GM18517 (cell line): Measurements from ENCODE around the gene RALGAPA2.

Experiments
- ATAC-seq: cut with Tn5 transposase; IDR thresholded peaks from one replicate; pipeline ENCODE4 v1.9.1; 2021; ENCODE audit warnings: mild to moderate bottlenecking, moderate library complexity; ENCODE audit not compliant: unreplicated experiment

Gene RALGAPA2

DNA sequence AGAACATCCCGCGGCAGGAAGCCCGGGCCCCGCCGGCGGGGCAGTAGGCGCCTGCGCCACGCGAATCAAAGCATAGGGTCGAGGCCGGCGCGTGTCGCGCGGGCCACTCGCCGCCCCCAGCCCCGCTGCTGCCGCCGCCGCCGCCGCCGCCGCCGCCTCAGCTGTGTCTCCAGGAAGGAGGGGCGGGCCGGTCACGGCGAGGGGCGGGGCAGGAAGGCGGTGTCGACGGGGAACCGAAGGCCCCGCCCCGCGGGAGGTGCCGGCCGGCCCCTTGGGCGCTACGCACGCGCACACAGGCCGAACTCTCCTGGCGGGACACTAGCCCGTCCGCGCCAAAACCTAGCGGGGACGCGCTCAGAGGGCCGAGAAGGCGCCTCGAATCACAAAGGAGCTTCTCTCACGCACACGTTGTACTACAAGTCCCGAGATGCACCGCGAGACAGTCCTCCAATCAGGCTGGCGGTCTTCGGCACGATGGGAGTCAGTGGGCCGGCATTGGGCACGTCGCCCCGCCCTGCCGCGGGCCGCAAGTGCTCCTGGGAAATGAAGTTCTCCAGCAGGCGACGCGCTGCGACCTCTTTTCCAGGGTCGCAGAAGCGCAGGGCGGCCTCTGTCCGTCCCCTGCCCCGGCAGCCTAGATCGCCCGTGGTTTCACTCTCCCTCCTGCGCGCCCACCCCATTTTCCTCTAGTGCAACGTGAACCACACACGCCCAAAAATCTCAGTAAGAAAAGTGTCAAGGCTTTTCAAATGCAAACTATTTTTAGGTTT lies at the start of gene RALGAPA2:
Gene RALGAPA2, minus strand, starts transcription at position 171 of the 770 bp plus-strand sequence. Its CDS starts 164 bp downstream, at position 7.
- ATAC-seq = peak; percentile 98

DNA sequence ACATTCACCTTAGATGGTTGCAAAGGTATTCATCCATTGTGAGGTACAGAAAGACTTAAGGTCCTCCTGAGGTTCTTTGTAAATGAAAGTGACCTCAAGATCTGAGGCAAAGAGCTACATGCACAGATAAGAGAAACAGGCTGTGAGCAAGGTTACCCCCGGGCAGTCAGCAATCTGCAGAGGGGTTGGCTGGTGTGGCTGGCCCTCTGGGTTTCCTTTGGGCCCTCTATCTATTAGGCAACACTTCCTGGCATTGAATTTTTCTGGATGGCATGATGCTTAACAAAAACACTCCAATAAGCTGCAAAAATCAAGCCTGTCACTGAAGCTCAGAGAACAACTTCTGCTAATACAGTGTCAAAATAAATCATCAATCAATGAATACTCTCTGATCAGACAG lies 48.9 kb upstream of the RALGAPA2 start:
- ATAC-seq = no peak

DNA sequence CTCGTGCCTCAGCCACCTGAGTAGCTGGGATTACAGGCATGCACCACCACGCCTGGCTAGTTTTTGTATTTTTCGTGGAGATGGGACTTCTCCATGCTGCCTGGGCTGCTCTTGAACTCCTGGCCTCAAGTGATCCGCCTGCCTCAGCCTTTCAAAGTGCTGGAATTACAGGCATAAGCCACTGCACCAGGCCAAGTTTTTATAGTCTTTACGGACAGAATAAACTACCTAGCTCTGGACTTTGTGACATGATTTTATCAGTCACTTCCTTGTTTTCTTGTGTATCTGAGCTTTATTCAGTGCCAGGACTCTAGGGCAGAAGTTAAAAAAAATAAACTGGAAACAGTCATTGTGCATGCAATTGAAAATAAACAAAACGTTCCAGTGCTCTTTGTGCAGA lies 46.7 kb upstream of the RALGAPA2 start:
- no peak for ATAC-seq

DNA sequence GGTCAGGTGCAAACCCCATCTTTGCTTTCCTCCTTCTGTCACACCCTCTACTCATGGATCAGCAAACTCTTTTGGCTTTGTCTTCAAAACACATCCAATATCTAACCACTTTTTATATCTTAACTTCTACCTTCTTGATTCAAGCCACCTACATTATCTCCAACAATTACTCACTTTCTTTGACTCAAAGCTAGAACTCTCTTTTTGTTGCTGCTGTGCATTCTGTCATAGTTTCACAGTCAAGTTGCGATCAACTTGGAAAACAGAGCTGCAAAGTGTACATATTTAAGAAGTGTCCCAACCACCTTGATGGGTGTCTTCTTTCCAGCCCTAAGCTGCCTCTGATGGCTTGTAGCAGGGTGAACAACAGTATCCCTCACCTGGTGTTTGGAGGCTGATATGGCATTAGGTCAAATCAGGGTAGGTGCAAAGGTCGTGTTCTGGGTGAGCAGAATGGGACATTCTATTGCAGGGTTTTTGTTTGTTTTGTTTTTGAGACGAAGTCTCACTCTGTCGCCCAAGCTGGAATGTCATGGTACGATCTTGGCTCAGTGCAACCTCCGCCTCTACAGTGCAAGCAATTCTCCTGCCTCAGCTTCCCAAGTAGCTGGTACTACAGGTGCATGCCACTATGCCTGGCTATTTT lies 43.4 kb upstream of the RALGAPA2 start:
- no peak for ATAC-seq

DNA sequence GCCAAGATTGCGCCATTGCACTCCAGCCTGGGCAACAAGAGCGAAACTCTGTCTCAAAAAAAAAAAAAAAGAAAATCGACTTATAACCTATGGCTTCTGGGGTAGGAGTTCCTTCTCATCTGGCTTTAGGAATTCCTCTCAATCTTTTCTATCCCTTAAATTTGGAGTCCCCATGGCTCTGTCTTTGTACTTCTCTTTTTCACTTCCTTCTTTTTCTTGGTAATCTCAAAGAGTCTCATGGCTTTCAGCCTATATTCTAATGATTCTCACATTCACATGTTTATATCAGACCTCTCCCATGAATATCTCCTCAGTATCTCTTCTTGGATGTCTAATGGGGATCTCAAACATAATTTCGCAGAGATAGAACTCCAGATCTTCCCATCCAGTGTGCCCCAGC lies 42.8 kb upstream of the RALGAPA2 start:
- no peak for ATAC-seq

DNA sequence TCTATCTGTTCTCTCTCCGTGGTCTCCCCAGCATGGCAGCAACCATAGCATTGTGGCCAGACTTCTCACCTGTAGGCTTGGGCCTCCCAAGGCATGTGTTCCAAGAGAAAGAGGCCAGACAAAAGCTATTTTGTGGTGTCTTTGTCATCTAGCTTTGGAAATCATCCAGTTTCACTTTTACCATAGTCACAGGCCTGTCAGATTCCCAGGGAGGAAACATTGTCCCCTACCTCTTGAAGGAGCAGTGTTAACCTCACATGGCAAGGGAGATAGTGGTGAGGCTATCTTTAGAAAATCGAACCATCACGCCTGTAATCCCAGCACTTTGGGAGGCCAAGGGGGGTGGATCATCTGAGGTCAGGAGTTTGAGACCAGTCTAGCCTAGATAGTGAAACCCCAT lies 42.3 kb upstream of the RALGAPA2 start:
- no peak for ATAC-seq

DNA sequence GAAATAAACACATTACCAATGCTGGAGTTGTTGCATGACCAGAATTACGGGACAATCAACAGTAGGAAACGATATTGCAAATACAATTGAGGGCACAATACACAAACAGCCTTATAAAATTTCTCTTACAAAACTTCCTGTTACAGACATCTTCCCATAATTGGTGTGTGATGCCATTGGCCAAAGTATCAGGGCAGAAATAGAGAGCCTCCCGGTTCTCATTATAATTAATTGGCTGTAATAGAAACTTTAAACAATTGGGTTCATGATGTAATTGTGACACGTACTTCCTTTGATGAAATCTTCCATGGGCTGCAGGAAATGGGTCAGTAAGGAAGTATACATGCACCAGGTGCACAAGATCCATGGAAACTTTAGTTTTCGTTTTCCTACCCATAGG lies 40.3 kb upstream of the RALGAPA2 start:
- ATAC-seq = no peak

DNA sequence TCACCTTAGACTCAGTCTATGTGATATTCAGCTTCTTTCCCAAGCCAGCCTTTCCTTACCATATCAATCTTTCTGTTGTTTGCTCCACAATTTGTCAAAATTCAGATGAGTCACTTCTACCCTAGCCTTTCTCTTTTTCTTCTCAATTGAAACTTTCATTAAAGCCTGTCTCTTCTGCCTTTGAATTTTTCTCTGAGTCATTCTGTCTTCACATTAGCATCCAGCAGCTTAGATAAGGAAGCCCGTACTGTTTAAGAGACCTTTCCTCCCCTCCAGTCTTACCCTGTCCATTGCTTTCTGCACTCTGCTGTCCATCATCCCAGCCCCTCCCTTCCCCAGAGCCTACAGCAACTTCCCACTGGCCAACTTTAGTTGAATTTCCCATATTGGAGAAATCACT lies 34.9 kb upstream of the RALGAPA2 start:
- no peak for ATAC-seq

DNA sequence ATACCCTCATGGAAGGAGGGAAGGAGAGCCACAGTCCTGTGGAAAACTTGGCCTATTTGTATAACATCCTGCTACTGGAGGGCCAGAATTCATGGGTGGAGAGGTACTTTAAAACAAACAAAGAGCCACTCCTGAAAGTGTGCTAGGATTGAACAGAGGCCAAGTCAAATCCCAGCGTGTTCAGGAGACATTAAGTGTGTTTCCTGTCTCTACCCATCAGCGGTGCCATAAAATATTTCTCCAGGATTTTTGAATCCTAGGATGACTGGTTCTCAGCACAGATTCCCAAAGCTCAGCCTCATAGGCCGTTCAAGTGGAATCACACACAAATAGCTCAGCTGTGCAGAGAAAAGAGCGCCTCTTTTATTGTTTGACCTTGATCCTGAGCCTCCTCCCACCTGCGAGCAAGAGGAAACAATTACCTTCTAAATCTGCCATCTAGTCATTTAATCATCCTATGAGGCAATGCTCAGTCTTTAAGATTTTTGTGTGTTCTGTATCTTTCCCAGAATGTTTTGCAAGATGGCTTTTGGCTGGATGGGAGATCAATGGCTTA lies 31.8 kb upstream of the RALGAPA2 start:
- ATAC-seq = no peak

DNA sequence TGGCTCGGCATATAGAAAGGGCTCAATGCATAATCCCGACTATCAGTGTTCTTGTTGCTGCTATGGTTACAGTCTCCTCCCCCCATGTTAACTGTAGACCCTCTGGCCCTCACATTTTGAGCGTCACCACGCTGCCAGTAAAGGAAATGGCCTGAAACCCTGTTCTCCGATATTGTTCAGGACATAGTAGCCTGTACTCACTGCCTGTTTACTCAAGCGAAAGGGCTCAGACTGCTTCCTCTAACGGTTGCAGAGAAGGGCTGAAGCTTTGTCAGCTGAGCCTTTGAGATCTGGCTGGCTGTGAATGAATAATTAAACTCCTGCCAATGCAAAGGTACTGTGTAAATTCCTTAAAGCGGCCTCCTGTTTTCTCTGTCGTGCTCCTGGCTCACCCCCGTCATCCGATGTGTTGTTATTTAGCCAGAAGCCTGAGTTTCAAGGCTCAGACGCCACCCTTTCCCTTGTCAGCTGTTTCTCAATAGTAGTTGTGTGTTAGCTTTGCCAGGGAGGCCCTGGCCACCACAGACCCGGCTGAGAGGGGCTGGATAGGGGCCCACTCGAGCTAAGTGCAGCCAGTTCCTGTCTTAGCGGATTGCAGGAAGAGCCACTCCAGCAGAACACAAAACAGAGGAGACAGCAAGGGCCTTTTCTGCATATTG lies 31.2 kb upstream of the RALGAPA2 start:
- ATAC-seq = no peak

DNA sequence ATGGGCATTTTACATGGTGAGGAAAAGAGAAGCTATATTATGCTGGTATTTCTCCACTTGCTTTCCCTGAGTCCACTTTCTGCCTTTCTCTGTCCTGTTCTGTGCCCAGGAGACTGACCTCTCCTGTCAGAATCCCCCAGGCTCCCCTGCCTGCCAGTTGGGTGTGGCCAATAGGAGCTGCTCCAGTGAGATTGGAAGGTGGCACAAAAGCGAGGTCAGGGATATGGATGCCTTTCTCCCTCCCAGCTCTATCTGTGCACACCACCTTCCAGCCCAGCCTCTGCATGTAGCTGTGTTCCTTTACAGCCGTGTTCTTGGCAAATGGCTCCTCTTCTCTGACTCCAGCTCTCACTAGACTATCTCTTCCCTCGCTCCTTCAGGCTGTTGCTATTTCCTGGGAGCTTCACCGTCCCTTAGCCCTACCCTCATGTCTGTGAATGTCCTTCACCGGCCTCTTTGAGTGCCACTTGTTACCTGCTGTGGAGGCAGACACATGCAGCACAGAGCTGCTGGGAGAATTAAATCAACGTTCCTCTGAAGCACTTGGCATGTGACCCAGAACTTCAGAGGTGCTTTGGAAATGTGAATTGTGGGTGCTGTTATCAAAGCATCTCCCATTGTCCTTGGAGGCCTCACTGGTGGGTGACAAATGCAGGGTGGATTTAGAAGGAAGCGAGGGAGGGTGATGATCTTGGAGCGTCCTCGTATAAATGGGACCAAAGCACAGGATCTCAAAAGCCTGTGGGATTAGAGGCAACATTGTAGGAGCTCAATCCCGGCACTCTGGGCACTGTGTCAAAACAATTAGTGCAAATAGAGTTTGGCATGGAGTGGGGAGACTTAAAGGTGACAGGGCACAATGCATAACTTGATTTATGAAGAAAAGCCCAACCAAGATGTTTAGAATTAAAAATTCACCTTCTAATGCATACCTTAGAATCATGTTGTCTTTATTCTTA lies 28.9 kb upstream of the RALGAPA2 start:
- no peak for ATAC-seq

DNA sequence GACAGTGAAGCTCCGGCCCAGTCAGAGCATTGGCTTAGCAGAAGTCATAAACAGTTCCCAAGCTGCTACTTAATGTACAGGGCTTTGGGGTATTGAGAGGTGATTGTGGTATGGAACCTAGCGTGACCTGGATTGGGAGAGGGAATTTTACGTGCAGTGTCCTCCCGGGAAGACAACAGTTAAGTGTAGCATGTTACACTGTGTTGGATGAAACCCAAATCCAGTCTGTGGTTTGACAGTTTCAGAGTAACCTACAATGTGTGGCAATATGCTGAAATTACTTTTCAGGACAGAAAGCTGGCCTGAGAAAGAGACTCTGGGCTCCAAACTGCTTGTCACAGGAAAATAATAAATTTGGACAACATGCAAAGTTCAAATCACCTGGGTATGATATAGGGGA lies 28.1 kb upstream of the RALGAPA2 start:
- no peak for ATAC-seq

DNA sequence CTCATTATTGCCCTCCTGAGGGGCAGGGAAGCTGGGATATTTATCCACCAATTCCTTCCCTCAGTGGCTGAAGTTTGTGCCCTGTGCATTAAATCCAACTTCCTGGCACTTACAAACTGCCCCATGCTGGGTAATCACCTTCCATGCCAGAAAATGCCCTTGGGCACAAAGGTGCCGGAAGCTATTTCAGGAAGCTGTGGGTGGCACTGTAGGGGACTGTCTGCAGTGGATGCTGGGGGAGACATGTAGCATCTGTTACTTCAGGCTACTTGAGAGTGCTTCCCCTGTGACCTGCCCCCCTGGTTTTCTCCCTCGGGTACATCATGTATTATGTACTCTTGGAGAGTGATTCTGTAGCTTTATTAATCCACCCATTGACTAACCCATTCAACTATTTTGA lies 24.7 kb upstream of the RALGAPA2 start:
- ATAC-seq = no peak

DNA sequence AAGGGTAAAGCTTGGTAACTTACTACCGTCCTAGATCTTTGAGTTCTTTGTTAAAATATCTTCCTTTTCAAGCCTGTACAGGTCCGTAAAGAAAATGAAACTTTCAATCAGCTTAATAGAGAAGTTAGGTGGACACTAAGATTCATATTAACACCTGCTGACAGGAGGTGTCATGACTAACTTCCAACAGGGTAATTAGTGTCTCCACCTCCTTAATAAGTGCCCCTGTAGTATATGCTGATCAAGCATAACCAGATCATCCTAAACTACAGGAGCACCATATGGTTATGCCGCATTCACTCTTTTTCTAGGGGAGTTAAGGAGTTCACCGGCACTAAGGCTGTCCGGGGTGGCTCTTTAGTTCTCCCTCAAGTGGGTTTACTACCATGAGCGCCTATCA lies 23.9 kb upstream of the RALGAPA2 start:
- ATAC-seq = no peak

DNA sequence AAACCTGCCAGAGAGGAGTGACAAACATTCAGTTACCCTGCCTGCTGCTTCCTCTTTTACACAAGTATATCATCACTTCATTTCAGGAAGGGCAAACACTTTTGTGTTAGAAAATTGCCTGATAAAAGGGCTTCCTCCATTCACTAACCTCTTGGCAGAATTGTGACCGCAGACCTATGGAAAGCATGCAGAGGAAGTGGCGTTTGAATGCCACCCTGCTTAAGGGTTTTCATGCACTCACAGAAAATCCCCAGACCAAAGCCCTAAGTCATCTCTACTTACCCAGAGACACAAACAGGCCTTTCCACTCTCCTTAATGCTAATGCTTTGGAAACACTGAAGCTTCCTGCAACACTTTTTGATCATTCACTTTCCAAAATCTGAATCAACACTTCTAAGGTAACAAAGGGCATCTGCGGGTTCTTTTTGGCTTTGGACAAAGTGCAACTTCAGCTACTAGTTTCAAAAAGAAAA lies 22.1 kb upstream of the RALGAPA2 start:
- no peak for ATAC-seq

DNA sequence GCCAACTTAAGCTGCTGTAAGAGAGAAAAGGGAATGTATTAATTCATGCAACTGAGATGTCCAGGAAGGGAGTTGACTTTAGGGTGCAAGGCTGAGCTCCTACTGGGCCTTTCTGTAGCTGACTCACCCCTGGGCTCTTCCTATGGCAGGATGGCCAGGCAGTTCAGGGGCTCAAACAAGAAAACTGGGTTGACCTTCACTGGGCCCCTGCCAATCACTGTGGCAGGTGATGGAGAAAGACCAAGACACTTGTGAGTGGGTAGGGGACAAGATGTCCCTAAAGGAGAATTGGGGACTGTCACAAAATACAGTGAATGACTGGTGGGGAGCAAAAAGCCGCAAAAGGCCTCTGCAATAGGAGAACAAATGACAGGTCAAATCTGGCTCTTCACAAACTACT lies 21.5 kb upstream of the RALGAPA2 start:
- ATAC-seq = no peak

DNA sequence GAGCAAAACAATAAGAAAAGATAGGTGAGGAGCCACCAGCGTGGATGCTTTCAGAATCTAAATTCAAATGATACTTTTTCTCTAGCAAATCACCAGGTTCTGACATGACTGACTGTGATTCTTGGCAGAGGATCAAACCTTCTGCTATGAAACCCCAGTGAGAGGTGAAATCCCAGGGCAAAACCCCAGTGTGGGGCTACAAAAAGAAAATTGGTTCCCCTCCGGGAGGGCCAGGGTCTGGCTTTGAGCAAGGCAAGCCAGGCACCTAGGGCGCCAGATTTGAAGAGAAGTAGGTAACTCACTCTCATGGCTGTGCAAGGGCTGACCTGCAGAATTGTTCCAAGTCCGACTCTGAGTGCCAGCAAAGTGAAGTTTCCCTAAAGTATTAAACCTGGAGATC lies 20.2 kb upstream of the RALGAPA2 start:
- no peak for ATAC-seq

DNA sequence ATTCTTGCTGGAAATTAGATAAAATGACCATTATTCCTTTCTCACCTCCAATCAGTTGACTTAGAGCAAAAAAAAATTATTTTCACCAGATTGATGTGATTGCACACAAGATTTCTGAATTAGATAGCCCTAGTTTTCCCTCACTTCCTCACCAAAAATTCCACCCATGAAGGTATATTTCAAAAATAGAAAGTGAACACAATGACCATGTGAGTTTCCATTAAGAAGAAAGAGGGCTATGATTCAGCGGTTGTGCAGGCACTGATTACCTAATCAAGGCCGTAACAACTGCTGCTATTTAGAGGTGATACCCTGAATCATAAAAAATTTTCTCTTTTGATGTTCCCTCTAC lies 19.5 kb upstream of the RALGAPA2 start:
- no peak for ATAC-seq

DNA sequence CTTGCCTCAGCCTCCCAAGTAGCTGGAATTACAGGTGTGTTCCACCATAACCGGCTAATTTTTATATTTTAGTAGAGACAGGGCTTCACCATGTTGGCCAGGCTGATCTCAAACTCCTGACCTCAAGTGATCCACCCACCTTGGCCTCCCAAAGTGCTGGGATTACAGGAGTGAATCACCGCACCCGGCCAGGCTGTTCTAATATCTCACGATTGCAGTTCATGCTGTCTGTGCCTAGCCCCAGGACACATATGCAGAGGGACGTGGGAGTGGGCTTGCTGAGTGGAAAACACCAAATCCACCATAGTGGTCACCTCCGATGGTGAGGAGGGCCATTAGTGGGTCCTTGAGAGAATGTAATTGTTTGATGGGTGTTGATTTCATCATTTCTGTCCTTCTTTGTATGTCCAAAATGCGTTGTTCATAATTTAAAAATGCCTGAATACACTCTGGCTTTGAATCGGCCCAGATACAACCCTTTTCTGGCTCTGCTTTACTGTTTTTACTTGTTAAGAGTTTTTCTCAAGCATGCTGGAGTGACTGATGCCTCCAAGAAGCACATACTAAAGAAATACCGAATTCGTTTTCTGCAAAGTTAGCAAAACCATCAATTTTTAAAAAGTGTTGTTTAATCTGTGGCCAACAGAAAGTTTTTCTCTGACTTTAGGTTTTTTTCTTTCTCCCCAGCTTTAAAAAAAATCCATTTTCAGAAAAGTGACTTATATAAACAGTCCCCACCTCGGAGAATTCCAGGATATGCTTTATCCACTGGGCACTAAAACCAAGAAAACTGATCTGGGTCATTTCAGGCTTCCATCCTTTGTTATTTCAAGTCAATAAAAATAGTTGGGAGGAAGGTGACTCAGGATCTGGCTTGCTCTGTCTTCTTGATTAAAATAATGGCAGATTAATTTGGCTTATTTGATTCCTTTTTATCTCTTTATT lies 18.8 kb upstream of the RALGAPA2 start:
- no peak for ATAC-seq

DNA sequence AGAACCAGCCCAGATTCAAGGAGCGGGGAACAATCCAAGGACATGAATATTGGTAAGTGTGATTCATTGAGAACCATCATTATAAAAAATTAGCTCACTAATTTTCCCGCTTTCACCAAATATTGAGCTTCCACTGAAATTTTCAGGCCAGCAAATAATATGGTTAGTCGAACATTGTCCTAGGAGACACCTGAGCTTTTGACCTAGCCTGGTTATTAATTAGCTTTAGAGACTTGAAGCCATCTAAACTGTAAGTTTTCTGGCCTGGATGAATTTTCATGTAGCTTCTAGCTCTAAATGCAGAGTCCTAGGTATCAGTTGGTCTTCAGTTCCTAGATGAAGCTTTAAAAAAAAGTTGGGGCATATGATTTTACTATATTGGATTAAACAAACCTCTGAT lies 17.1 kb upstream of the RALGAPA2 start:
- no peak for ATAC-seq
